Neural cell (in vitro differentiated cells): ENCODE data around the gene RANGAP1. TPM values are rescaled to one million over a fixed set of nuclear protein-coding genes. Genes with fewer than 3 reads are reported as not detected.

Experiments
- H2AFZ ChIP-seq: fragments of 200-600, 300-800 bp; sonication (generic), shearing (Covaris generic); 2 replicates; pipeline ENCODE4 v1.6.0; 2014; ENCODE audit warnings: low read depth, mild to moderate bottlenecking, antibody characterized with exemption, low read length, moderate library complexity
- H3F3A ChIP-seq: fragments of 200-600 bp; shearing (Covaris generic); 2 replicates; pipeline ENCODE4 v1.6.1; 2016; ENCODE audit warnings: mild to moderate bottlenecking, moderate library complexity, mixed read lengths, antibody characterized with exemption, low read length; ENCODE audit not compliant: insufficient read depth, poor library complexity, severe bottlenecking
- H3K27ac ChIP-seq: fragments of 200-600, 300-800 bp; sonication (generic), shearing (Covaris generic); 2 replicates; pipeline ENCODE4 v1.5.1; 2014; ENCODE audit warnings: mild to moderate bottlenecking, low read length, moderate library complexity
- H3K27me3 ChIP-seq: fragments of 300-800, 200-600 bp; sonication (generic), shearing (Covaris generic); 2 replicates; pipeline ENCODE4 v1.6.0; 2014; ENCODE audit warnings: mild to moderate bottlenecking, low read depth, low read length, moderate library complexity; ENCODE audit not compliant: insufficient read depth
- H3K36me3 ChIP-seq: fragments of 300-800, 200-600 bp; sonication (generic), shearing (Covaris generic); 2 replicates; pipeline ENCODE4 v1.5.1; 2014; ENCODE audit warnings: mild to moderate bottlenecking, antibody characterized with exemption, low read length, moderate library complexity; ENCODE audit not compliant: insufficient read depth
- H3K4me2 ChIP-seq: fragments of 300-800, 200-600 bp; sonication (generic), shearing (Covaris generic); 2 replicates; pipeline ENCODE4 v1.6.0; 2014; ENCODE audit warnings: mild to moderate bottlenecking, low read length
- H3K4me3 ChIP-seq: fragments of 300-800, 200-600 bp; sonication (generic), shearing (Covaris generic); 2 replicates; pipeline ENCODE4 v1.5.1; 2014; ENCODE audit warnings: mild to moderate bottlenecking, low read length, moderate library complexity
- H3K79me2 ChIP-seq: fragments of 200-600 bp; shearing (Covaris generic); replicated peaks from 2 replicates; pipeline ENCODE4 v1.6.0; 2014; ENCODE audit warnings: mild to moderate bottlenecking, low read length, moderate library complexity; ENCODE audit not compliant: insufficient read depth
- H3K9ac ChIP-seq: fragments of 300-800, 200-600 bp; sonication (generic), shearing (Covaris generic); 2 replicates; pipeline ENCODE4 v1.6.1; 2016; ENCODE audit warnings: mild to moderate bottlenecking, low read length, mixed read lengths
- H3K9me2 ChIP-seq: fragments of 200-600 bp; shearing (Covaris generic); 2 replicates; pipeline ENCODE4 v1.6.1; 2016; ENCODE audit warnings: mild to moderate bottlenecking, low read length, mixed read lengths; ENCODE audit not compliant: insufficient read depth
- H3K9me3 ChIP-seq: fragments of 200-600, 300-800 bp; sonication (generic), shearing (Covaris generic); 2 replicates; pipeline ENCODE4 v1.6.1; 2016; ENCODE audit warnings: mild to moderate bottlenecking, mixed run types, low read length, moderate library complexity, mixed read lengths
- H4K20me1 ChIP-seq: fragments of 200-600 bp; shearing (Covaris generic); 2 replicates; pipeline ENCODE4 v1.6.1; 2016; ENCODE audit warnings: mild to moderate bottlenecking, mixed run types; ENCODE audit not compliant: insufficient read depth
- CTCF ChIP-seq: fragments of 450-650 bp; IDR thresholded peaks from 2 replicates; pipeline ENCODE4 v1.5.1; 2014; ENCODE audit warnings: antibody characterized with exemption, mild to moderate bottlenecking, moderate library complexity; ENCODE audit not compliant: poor library complexity, severe bottlenecking
- EP300 ChIP-seq: fragments of 450-650 bp; conservative IDR thresholded peaks from 2 replicates; pipeline ENCODE4 v1.6.1; 2014; ENCODE audit warnings: antibody characterized with exemption, mild to moderate bottlenecking, moderate library complexity; ENCODE audit not compliant: poor library complexity, severe bottlenecking
- EZH2 ChIP-seq: fragments of 200-600, 300-800 bp; shearing (Covaris generic), sonication (generic); IDR thresholded peaks from 2 replicates; pipeline ENCODE4 v1.6.1; 2014; ENCODE audit warnings: antibody characterized with exemption, low read length, borderline replicate concordance, mild to moderate bottlenecking; ENCODE audit not compliant: insufficient read depth, poor library complexity, severe bottlenecking
- MXI1 ChIP-seq: fragments of 450-650 bp; conservative IDR thresholded peaks from 2 replicates; pipeline ENCODE4 v1.6.1; 2014; ENCODE audit warnings: antibody characterized with exemption, mild to moderate bottlenecking; ENCODE audit not compliant: poor library complexity, severe bottlenecking
- POLR2AphosphoS5 ChIP-seq: IDR thresholded peaks from 2 replicates; pipeline ENCODE4 v1.6.1; 2012
- RAD21 ChIP-seq: fragments of 450-650 bp; conservative IDR thresholded peaks from 2 replicates; pipeline ENCODE4 v1.6.1; 2014; ENCODE audit warnings: antibody characterized with exemption, mild to moderate bottlenecking, moderate library complexity
- REST ChIP-seq: IDR thresholded peaks from 2 replicates; pipeline ENCODE4 v1.6.1; 2012; ENCODE audit warnings: borderline replicate concordance
- SMC3 ChIP-seq: fragments of 450-650 bp; conservative IDR thresholded peaks from 2 replicates; pipeline ENCODE4 v1.6.1; 2014; ENCODE audit warnings: antibody characterized with exemption, mild to moderate bottlenecking, moderate library complexity; ENCODE audit not compliant: poor library complexity
- TAF1 ChIP-seq: IDR thresholded peaks from 2 replicates; pipeline ENCODE4 v1.6.1; 2012; ENCODE audit warnings: low read depth
- polyA plus RNA-seq: library from polyadenylated mRNA; depleted of rRNA; stranded (reverse); fragments of >200 nt; gene quantifications from 2 replicates; pipeline ENCODE4 v1.2.3, GENCODE V29; 2014

RANGAP1 gene
- polyA plus RNA-seq, 1 donor from 2014 or later, result 48.6 TPM

- Histone ChIP-seq H3K9ac (no peak overlapping the region), H3K79me2 (no peaks in the 10 kb centered on the region), H3K4me3 (no peak overlapping the region), H3K36me3 (no peaks in the 10 kb centered on the region), H3K4me2 (no peak overlapping the region), H4K20me1 (no peaks in the 10 kb centered on the region), H3K27ac (no peak overlapping the region), H3K9me3 (no peaks in the 10 kb centered on the region), H3F3A (no peaks in the 10 kb centered on the region), H3K9me2 (no peaks in the 10 kb centered on the region), H3K27me3 (no peaks in the 10 kb centered on the region), H2AFZ (no peak overlapping the region)
- TF ChIP-seq SMC3 (no peak), TAF1 (no peak), RAD21 (no peak), EP300 (no peak), EZH2 (no peak), POLR2AphosphoS5 (no peak)
Observed at GRCh38 chr22:41290262-41291221, 4.6 kb upstream of the RANGAP1 start.

- H4K20me1 ChIP-seq, result no peaks in the 10 kb centered on the region
- H3K27me3 ChIP-seq, result no peaks in the 10 kb centered on the region
- H3K36me3 ChIP-seq, result no peaks in the 10 kb centered on the region
- no peaks in the 10 kb centered on the region for H3K9me2 ChIP-seq
- no peak for TF ChIP-seq RAD21
- TF ChIP-seq REST, result no peak
- TF ChIP-seq POLR2AphosphoS5, result no peak
- TF ChIP-seq EP300, result no peak
- no peak for TF ChIP-seq CTCF
- TF ChIP-seq TAF1, result no peak
- no peak for TF ChIP-seq EZH2
- TF ChIP-seq MXI1, result no peak
- no peak for TF ChIP-seq SMC3
- no peak overlapping the region for H3K4me3 ChIP-seq
- H3K4me2 ChIP-seq, result no peak overlapping the region
- no peak overlapping the region for H3K9ac ChIP-seq
- H2AFZ ChIP-seq, result no peak overlapping the region
- no peaks in the 10 kb centered on the region for H3F3A ChIP-seq
- peaks cover 3% of the 10 kb centered on the region for H3K79me2 ChIP-seq
- H3K27ac ChIP-seq, result no peak overlapping the region
- no peaks in the 10 kb centered on the region for H3K9me3 ChIP-seq
Observed at GRCh38 chr22:41289671-41290070, 3.7 kb upstream of the RANGAP1 start.
